Activated CD8-positive, alpha-beta memory T cell treated with anti-CD3 and anti-CD28 coated beads for 4 hours (primary cell): ENCODE results near the gene PRMT1.

Experiments
- DNase-seq, 2 donors: peaks; one replicate each; pipeline ENCODE4 v3.0.0-alpha.2; 2020; ENCODE audit warnings: low read depth in 2 of 2

PRMT1 gene

GRCh38 chr19:49651029-49651819, 25.8 kb upstream of the PRMT1 start:
- no peak for DNase-seq

- no peak for DNase-seq
Measured at GRCh38 chr19:49651820-49652550, 25.1 kb upstream of the PRMT1 start.

GRCh38 chr19:49652551-49653465, 24.3 kb upstream of the PRMT1 start:
- DNase-seq = no peak

- DNase-seq = no peak
Measured at GRCh38 chr19:49653466-49653806, 23.6 kb upstream of the PRMT1 start.

- DNase-seq = no peak
Measured at GRCh38 chr19:49654581-49654980, 22.5 kb upstream of the PRMT1 start.

- no peak for DNase-seq
Measured at GRCh38 chr19:49655570-49656455, 21.3 kb upstream of the PRMT1 start.

- no peak for DNase-seq
Measured at GRCh38 chr19:49656456-49657109, 20.5 kb upstream of the PRMT1 start.

- DNase-seq = no peak
Measured at GRCh38 chr19:49657493-49658138, 19.5 kb upstream of the PRMT1 start.

- DNase-seq = no peak
Measured at GRCh38 chr19:49658139-49658517, 18.9 kb upstream of the PRMT1 start.

- DNase-seq = no peak
Measured at GRCh38 chr19:49658566-49659442, 18.3 kb upstream of the PRMT1 start.

GRCh38 chr19:49660338-49660961, 16.6 kb upstream of the PRMT1 start:
- DNase-seq = no peak

- DNase-seq = no peak
Measured at GRCh38 chr19:49662011-49662410, 15.1 kb upstream of the PRMT1 start.

GRCh38 chr19:49663224-49663623, 13.8 kb upstream of the PRMT1 start:
- no peak for DNase-seq

GRCh38 chr19:49664171-49665035, 12.7 kb upstream of the PRMT1 start:
- peak; percentile 81 to 84 for DNase-seq

GRCh38 chr19:49665036-49665350, 12.1 kb upstream of the PRMT1 start:
- no peak for DNase-seq

GRCh38 chr19:49665351-49666119, 11.5 kb upstream of the PRMT1 start, which contains the start of the genes BCL2L12 and IRF3:
Gene BCL2L12, plus strand, starts transcription at chr19:49665933. Its CDS starts 760 bp downstream, at chr19:49666693.
Gene IRF3, minus strand, starts transcription at chr19:49665857. Its CDS starts 1,019 bp downstream, at chr19:49664838.
- peak; percentile 98 to 99 for DNase-seq

- no peak for DNase-seq
Measured at GRCh38 chr19:49666120-49666444, 11.0 kb upstream of the PRMT1 start.
